DMS 273 (cell line): ENCODE results near the gene STRA6.

Experiments used
- DNase-seq: peaks from one replicate; lab custom pipeline; 2025; ENCODE audit not compliant: unreplicated experiment; lab: John Stamatoyannopoulos, UW

Gene STRA6

GRCh38 chr15:74202452-74203401 is at the start of gene STRA6:
TSS of gene STRA6 (minus strand) at chr15:74202787. CDS start at chr15:74202267, 520 bp downstream.
- peak; percentile 32 for DNase-seq

GRCh38 chr15:74252291-74252690 is 49.7 kb upstream of the STRA6 start:
- DNase-seq, result no peak

- peak; percentile 53 for DNase-seq
Observed at GRCh38 chr15:74251131-74251811, 48.7 kb upstream of the STRA6 start.

- DNase-seq, result no peak
Observed at GRCh38 chr15:74250266-74250665, 47.7 kb upstream of the STRA6 start.

GRCh38 chr15:74245342-74245931 is 42.9 kb upstream of the STRA6 start:
- peak; percentile 88 for DNase-seq

- no peak for DNase-seq
Observed at GRCh38 chr15:74244822-74245341, 42.3 kb upstream of the STRA6 start.

- no peak for DNase-seq
Observed at GRCh38 chr15:74243431-74243830, 40.8 kb upstream of the STRA6 start.

GRCh38 chr15:74242441-74243185 is 40.0 kb upstream of the STRA6 start:
- DNase-seq, result no peak

- no peak for DNase-seq
Observed at GRCh38 chr15:74240897-74241614, 38.5 kb upstream of the STRA6 start.

GRCh38 chr15:74240002-74240568 is 37.5 kb upstream of the STRA6 start:
- DNase-seq, result peak; percentile 98

GRCh38 chr15:74239051-74239705 is 36.6 kb upstream of the STRA6 start:
- peak; percentile 80 for DNase-seq

GRCh38 chr15:74235962-74236361 is 33.4 kb upstream of the STRA6 start, which contains the start of gene CCDC33:
TSS of gene CCDC33 (plus strand) at chr15:74236326. CDS start at chr15:74236720, 394 bp downstream.
- DNase-seq, result no peak

- DNase-seq, result no peak
Observed at GRCh38 chr15:74234598-74234875, 31.9 kb upstream of the STRA6 start.

GRCh38 chr15:74233851-74234597 is 31.4 kb upstream of the STRA6 start:
- no peak for DNase-seq

- DNase-seq, result no peak
Observed at GRCh38 chr15:74233373-74233772, 30.8 kb upstream of the STRA6 start.

- DNase-seq, result no peak
Observed at GRCh38 chr15:74231475-74231874, 28.9 kb upstream of the STRA6 start.

GRCh38 chr15:74229686-74230085 is 27.1 kb upstream of the STRA6 start:
- no peak for DNase-seq

- DNase-seq, result peak; percentile 47
Observed at GRCh38 chr15:74228723-74229081, 26.1 kb upstream of the STRA6 start.
